Suprapubic skin (tissue), 4 donors: ENCODE results near the gene NAA80.

Experiments
- CTCF ChIP-seq, 2 donors: fragments of 200-600 bp in 1 of 2; fragments of 450-650 bp in 1 of 2; sonication (generic) in 1 of 2; IDR thresholded peaks; one replicate each; pipeline ENCODE4 v1.5.1; 2016 to 2019; ENCODE audit warnings: antibody characterized with exemption in 2 of 2, mild to moderate bottlenecking in 1 of 2, moderate library complexity in 1 of 2
- EP300 ChIP-seq: sonication (generic); formaldehyde crosslinking; IDR thresholded peaks from one replicate; pipeline ENCODE4 v1.6.1; 2017; ENCODE audit warnings: antibody characterized with exemption
- POLR2A ChIP-seq, 2 donors: fragments of 450-650 bp; IDR thresholded peaks; one replicate each; pipeline ENCODE4 v1.6.1; 2017; ENCODE audit warnings: antibody characterized with exemption in 2 of 2, mild to moderate bottlenecking in 2 of 2, moderate library complexity in 2 of 2
- POLR2AphosphoS5 ChIP-seq, 3 donors: sonication (generic); formaldehyde crosslinking; IDR thresholded peaks; one replicate each; pipeline ENCODE4 v1.6.1; 2017; ENCODE audit warnings: antibody characterized with exemption in 3 of 3

GRCh38 chr3:50297896-50298725 is 1.1 kb downstream of the NAA80 start:
- TF ChIP-seq CTCF (IDR thresholded peaks at IDR 0.05), result no peak
- no peak for TF ChIP-seq POLR2A (IDR thresholded peaks at IDR 0.05)
- TF ChIP-seq POLR2AphosphoS5 (IDR thresholded peaks at IDR 0.05), result no peak
- no peak for TF ChIP-seq EP300
